Fibroblast of the conjunctiva (primary cell): ENCODE results near the gene NOS2.
"Not testable (repeated sequence)": the region's sequence is repeated elsewhere in the genome, so short reads cannot be mapped to it uniquely, and the experiment has no call there.

Experiments
- DNase-seq: peaks from one replicate; pipeline ENCODE4 v3.0.0-alpha.2; 2010; ENCODE audit warnings: low read depth

NOS2 gene

GRCh38 chr17:27783440-27784350, 16.6 kb downstream of the NOS2 start:
- no peak for DNase-seq

GRCh38 chr17:27782791-27783206, 17.5 kb downstream of the NOS2 start:
- DNase-seq = no peak

- DNase-seq = no peak
Observed at GRCh38 chr17:27780828-27781404, 19.4 kb downstream of the NOS2 start.

- DNase-seq = no peak
Observed at GRCh38 chr17:27780092-27780827, 20.1 kb downstream of the NOS2 start.

- no peak for DNase-seq
Observed at GRCh38 chr17:27778183-27778582, 22.1 kb downstream of the NOS2 start.

- no peak for DNase-seq
Observed at GRCh38 chr17:27776882-27777624, 23.3 kb downstream of the NOS2 start.

- no peak for DNase-seq
Observed at GRCh38 chr17:27771586-27771985, 28.7 kb downstream of the NOS2 start.

GRCh38 chr17:27770877-27771276, 29.5 kb downstream of the NOS2 start:
- DNase-seq = no peak

GRCh38 chr17:27768858-27769410, 31.4 kb downstream of the NOS2 start:
- DNase-seq = no peak

GRCh38 chr17:27766438-27766837, 33.9 kb downstream of the NOS2 start:
- no peak for DNase-seq

GRCh38 chr17:27765353-27765752, 35.0 kb downstream of the NOS2 start:
- DNase-seq = no peak

GRCh38 chr17:27764589-27764988, 35.7 kb downstream of the NOS2 start:
- DNase-seq = no peak

GRCh38 chr17:27762527-27763305, 37.6 kb downstream of the NOS2 start:
- DNase-seq = no peak

- DNase-seq = not testable (repeated sequence)
Observed at GRCh38 chr17:27760931-27761330, 39.4 kb downstream of the NOS2 start.

GRCh38 chr17:27760069-27760885, 40.1 kb downstream of the NOS2 start:
- DNase-seq = peak; percentile 4

GRCh38 chr17:27759528-27759927, 40.8 kb downstream of the NOS2 start:
- DNase-seq = no peak

GRCh38 chr17:27756467-27757371, 43.6 kb downstream of the NOS2 start:
- DNase-seq = peak; percentile 29

GRCh38 chr17:27755706-27756466, 44.4 kb downstream of the NOS2 start:
- DNase-seq = no peak
